GM06990 (cell line): ENCODE results near the gene ZNF207.
"Not testable (repeated sequence)": the region's sequence is repeated elsewhere in the genome, so short reads cannot be mapped to it uniquely, and the experiment has no call there.

Experiments
- DNase-seq: peaks from one replicate; pipeline ENCODE4 v3.0.0-alpha.2; 2011; ENCODE audit not compliant: insufficient read length; ENCODE audit errors: extremely low read depth
- H3K27me3 ChIP-seq: replicated peaks from 2 replicates; pipeline ENCODE4 v1.6.0; 2011; ENCODE audit warnings: low read length; ENCODE audit not compliant: control insufficient read depth, insufficient read depth
- H3K36me3 ChIP-seq: 2 replicates; pipeline ENCODE4 v1.5.1; 2011; ENCODE audit warnings: low read length; ENCODE audit not compliant: control insufficient read depth, insufficient read depth
- H3K4me3 ChIP-seq: replicated peaks from 2 replicates; pipeline ENCODE4 v1.5.1; 2011; ENCODE audit warnings: low read depth, mild to moderate bottlenecking, control low read depth, low read length
- CTCF ChIP-seq: IDR thresholded peaks from 2 replicates; pipeline ENCODE4 v1.5.1; 2011; ENCODE audit warnings: low read length, control low read depth, mild to moderate bottlenecking, inconsistent platforms; ENCODE audit not compliant: insufficient read depth, poor library complexity, severe bottlenecking

The ZNF207 gene

DNA sequence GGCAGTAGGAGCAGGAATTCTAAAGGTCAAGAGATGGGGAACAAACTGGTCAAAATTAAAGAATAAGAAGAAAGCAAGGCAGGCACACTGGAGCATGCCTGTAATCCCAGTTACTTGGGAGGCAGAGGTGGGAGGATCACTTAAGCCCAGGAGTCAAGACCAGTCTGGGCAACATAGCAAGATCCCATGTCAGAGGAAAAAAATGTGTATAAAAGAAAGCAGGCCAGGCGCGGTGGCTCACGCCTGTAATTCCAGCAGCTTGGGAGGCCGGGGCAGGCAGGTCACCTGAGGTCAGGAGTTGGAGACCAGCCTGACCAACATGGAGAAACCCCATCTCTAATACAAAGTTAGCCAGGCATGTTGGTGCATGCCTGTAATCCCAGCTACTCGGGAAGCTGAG lies 43.9 kb downstream of the ZNF207 start:
- TF ChIP-seq CTCF = no peak
- H3K27me3 ChIP-seq = no peaks in the 10 kb centered on the region
- no peaks in the 10 kb centered on the region for H3K36me3 ChIP-seq
- H3K4me3 ChIP-seq = no peak overlapping the region
- DNase-seq = no peak

GRCh38 chr17:32396343-32396742 lies 46.4 kb downstream of the ZNF207 start:
- Histone ChIP-seq H3K36me3 (no peaks in the 10 kb centered on the region), H3K27me3 (no peaks in the 10 kb centered on the region), H3K4me3 (no peak overlapping the region)
- DNase-seq = no peak
- no peak for TF ChIP-seq CTCF

DNA sequence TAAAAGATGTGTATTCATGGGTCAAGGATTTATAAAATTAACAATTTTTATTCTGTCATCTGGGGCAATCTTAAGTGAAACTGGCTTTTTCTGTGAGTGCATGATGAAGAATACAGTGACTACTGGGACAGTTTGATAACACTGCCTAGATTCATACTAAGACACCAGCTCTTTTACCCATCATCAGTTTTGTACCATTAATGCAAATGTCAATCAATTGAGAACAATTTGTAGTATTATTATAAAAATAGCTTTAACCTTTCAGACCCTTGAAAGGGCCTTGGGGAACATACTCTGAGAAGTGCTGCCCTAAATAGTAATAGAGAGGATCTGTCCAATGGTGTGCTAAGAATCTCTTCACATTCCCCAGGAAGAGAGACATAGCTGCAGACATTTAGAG lies 49.0 kb downstream of the ZNF207 start:
- no peak for DNase-seq

DNA sequence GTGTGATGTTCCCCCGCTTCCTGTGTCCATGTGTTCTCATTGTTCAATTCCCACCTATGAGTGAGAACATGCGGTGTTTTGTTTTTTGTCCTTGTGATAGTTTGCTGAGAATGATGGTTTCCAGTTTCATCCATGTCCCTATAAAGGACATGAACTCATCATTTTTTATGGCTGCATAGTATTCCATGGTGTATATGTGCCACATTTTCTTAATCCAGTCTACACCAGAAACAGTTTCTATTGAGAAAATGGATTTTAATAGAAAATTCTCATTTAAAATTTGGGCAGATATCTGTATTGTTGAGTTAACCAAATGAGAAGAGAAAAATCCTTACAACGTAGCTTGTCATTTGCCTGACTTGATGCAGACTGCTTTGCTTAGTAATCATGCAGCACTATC lies 60.1 kb downstream of the ZNF207 start:
- not testable (repeated sequence) for H3K27me3 ChIP-seq, H3K4me3 ChIP-seq, H3K36me3 ChIP-seq, DNase-seq

More for the DNA sequence above, 49.0 kb downstream of the ZNF207 start:
- no peak overlapping the region for H3K4me3 ChIP-seq
- TF ChIP-seq CTCF = no peak
- H3K27me3 ChIP-seq = no peaks in the 10 kb centered on the region
- no peaks in the 10 kb centered on the region for H3K36me3 ChIP-seq

- no peak for TF ChIP-seq CTCF
- H3K36me3 ChIP-seq = no peaks in the 10 kb centered on the region
- no peaks in the 10 kb centered on the region for H3K27me3 ChIP-seq
- no peak overlapping the region for H3K4me3 ChIP-seq
- DNase-seq = no peak
These were observed 76.9 kb downstream of the ZNF207 start for GRCh38 chr17:32426894-32427293.

DNA sequence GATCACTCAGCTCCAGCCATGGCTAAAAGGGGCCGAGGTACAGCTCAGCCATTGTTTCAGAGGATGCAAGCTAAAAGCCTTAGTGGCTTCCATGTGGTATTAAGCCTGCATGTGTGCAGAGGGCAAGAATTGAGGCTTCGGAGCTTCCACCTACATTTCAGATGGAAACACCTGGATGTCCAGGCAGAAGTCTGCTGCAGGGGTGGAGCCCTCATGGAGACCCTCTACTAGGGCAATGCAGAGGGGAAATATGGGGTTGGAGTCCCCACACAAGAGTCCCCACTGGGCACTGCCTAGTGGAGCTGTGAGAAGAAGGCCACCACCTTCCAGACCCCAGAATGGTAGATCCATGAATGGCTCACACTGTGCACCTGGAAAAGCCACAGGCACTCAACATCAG lies 79.6 kb downstream of the ZNF207 start:
- H3K4me3 ChIP-seq = no peak overlapping the region
- no peaks in the 10 kb centered on the region for H3K27me3 ChIP-seq

More for the DNA sequence above, 79.6 kb downstream of the ZNF207 start:
- TF ChIP-seq CTCF = no peak
- no peaks in the 10 kb centered on the region for H3K36me3 ChIP-seq
- DNase-seq = no peak
